HCT116 (cell line): Measurements from ENCODE around the gene ACSS1. TPM values are rescaled to one million over a fixed set of nuclear protein-coding genes. Genes with fewer than 3 reads are reported as not detected.

ENCODE experiments used
- ATAC-seq: fragments of 200-7000 bp; cut with Tn5 transposase; 2 replicates; pipeline ENCODE4 v1.9.1; 2020; ENCODE audit warnings: mild to moderate bottlenecking, moderate library complexity
- BruUV-seq: library from RNA; stranded (reverse); fragments of 400-500 nt; replicated peaks from 2 replicates; lab custom pipeline; 2021; lab: Mats Ljungman, UMichigan
- CTCF ChIA-PET: fragments of 300-600 bp; sonication (Branson Sonifier 250); formaldehyde crosslinking; loops from one replicate; lab custom pipeline; 2021; ENCODE audit warnings: antibody characterized with exemption; lab: Charles Lee
- POLR2A ChIA-PET: fragments of 300-600, 350-600 bp; sonication (Branson Sonifier 250); formaldehyde crosslinking; loops from one replicate; lab custom pipeline; 2021; ENCODE audit warnings: antibody characterized with exemption; lab: Charles Lee
- RAD21 ChIA-PET, 2 experiments: fragments of 300-600 bp; sonication (Branson Sonifier 250); formaldehyde crosslinking; loops; one replicate each; lab custom pipeline; 2023; ENCODE audit warnings: low total read pairs in 2 of 2; ENCODE audit not compliant: uncharacterized antibody in 2 of 2, unreplicated experiment in 2 of 2, low non-redundant PET in 1 of 2; lab: Charles Lee
- DNase-seq: peaks from one replicate; pipeline ENCODE4 v3.0.0-alpha.2; 2010; ENCODE audit warnings: low read depth, low spot score
- H2AFZ ChIP-seq: fragments of 200-600 bp; shearing (Covaris generic), sonication (generic); 2 replicates; pipeline ENCODE4 v1.6.1; 2017; ENCODE audit warnings: low read depth, mixed run types, mixed read lengths, antibody characterized with exemption, low read length; ENCODE audit not compliant: poor library complexity, severe bottlenecking
- H3K27ac ChIP-seq: 2 replicates; pipeline ENCODE4 v1.5.1; 2012; ENCODE audit warnings: low read depth, low read length
- H3K27me3 ChIP-seq: fragments of 200-600 bp; sonication (generic); 2 replicates; pipeline ENCODE4 v1.6.1; 2016; ENCODE audit warnings: mixed run types, low read length, mixed read lengths; ENCODE audit not compliant: insufficient read depth
- H3K36me3 ChIP-seq, 2 experiments: fragments of 200-500 bp in 1 of 2; fragments of 200-600 bp in 1 of 2; sonication (Bioruptor generic) in 1 of 2; sonication (generic) in 1 of 2; 2 replicates each; pipeline versions ENCODE4 v1.5.1 to v1.6.1; 2014 to 2016; ENCODE audit warnings: low read length in 2 of 2, inconsistent platforms in 1 of 2, mixed read lengths in 1 of 2, mixed run types in 1 of 2; ENCODE audit not compliant: insufficient read depth in 2 of 2, control insufficient read depth in 1 of 2
- H3K4me1 ChIP-seq, 2 experiments: fragments of 200-600 bp in 1 of 2; sonication (generic) in 1 of 2; 2 replicates each; pipeline versions ENCODE4 v1.5.1 to v1.6.1; 2012 to 2017; ENCODE audit warnings: low read length in 2 of 2, inconsistent platforms in 1 of 2, mild to moderate bottlenecking in 1 of 2, mixed read lengths in 1 of 2, mixed run types in 1 of 2, moderate library complexity in 1 of 2; ENCODE audit not compliant: insufficient read depth in 2 of 2, control insufficient read depth in 1 of 2
- H3K4me2 ChIP-seq: fragments of 200-600 bp; sonication (generic); 2 replicates; pipeline ENCODE4 v1.6.1; 2017; ENCODE audit warnings: mixed run types, low read length, mixed read lengths
- H3K4me3 ChIP-seq, 2 experiments: fragments of 200-600 bp in 1 of 2; sonication (generic) in 1 of 2; replicated peaks in 1 of 2; 2 replicates each; pipeline ENCODE4 v1.5.1; 2011 to 2016; ENCODE audit warnings: low read length in 2 of 2, control low read depth in 1 of 2, low read depth in 1 of 2, mild to moderate bottlenecking in 1 of 2, mixed read lengths in 1 of 2, mixed run types in 1 of 2
- H3K79me2 ChIP-seq: fragments of 200-600 bp; sonication (generic); 2 replicates; pipeline ENCODE4 v1.6.1; 2017; ENCODE audit warnings: mild to moderate bottlenecking, mixed run types, low read length, moderate library complexity, mixed read lengths; ENCODE audit not compliant: insufficient read depth
- H3K9ac ChIP-seq: fragments of 200-600 bp; sonication (generic); 2 replicates; pipeline ENCODE4 v1.6.1; 2016; ENCODE audit warnings: low read length, mixed read lengths
- H3K9me2 ChIP-seq: fragments of 200-600 bp; sonication (generic), shearing (Covaris generic); 2 replicates; pipeline ENCODE4 v1.6.1; 2017; ENCODE audit warnings: mixed run types, mild to moderate bottlenecking, moderate library complexity; ENCODE audit not compliant: insufficient read depth
- H3K9me3 ChIP-seq, 2 experiments: fragments of 200-500 bp in 1 of 2; fragments of 200-600 bp in 1 of 2; sonication (Bioruptor generic) in 1 of 2; sonication (generic) in 1 of 2; 2 replicates each; pipeline ENCODE4 v1.6.1; 2014 to 2017; ENCODE audit warnings: low read length in 2 of 2, mixed read lengths in 2 of 2, inconsistent platforms in 1 of 2, low read depth in 1 of 2, mild to moderate bottlenecking in 1 of 2, mixed run types in 1 of 2, moderate library complexity in 1 of 2; ENCODE audit not compliant: control insufficient read depth in 1 of 2, insufficient read depth in 1 of 2
- H4K20me1 ChIP-seq: fragments of 200-600 bp; sonication (generic), shearing (Covaris generic); 2 replicates; pipeline ENCODE4 v1.6.1; 2017; ENCODE audit warnings: mixed run types, mild to moderate bottlenecking, moderate library complexity; ENCODE audit not compliant: insufficient read depth
- ATF3 ChIP-seq: IDR thresholded peaks from 2 replicates; pipeline ENCODE4 v1.6.1; 2012
- CEBPB ChIP-seq: IDR thresholded peaks from 2 replicates; pipeline ENCODE4 v1.6.1; 2012; ENCODE audit warnings: low read depth
- CTCF ChIP-seq, 3 experiments: fragments of 200-600 bp in 1 of 3; sonication (generic) in 1 of 3; IDR thresholded peaks in 2 of 3; conservative IDR thresholded peaks in 1 of 3; 2 replicates each; pipeline ENCODE4 v1.5.1; 2012 to 2017; ENCODE audit warnings: low read depth in 2 of 3, low read length in 2 of 3, antibody characterized with exemption in 1 of 3, borderline replicate concordance in 1 of 3, control low read depth in 1 of 3, mild to moderate bottlenecking in 1 of 3, mixed read lengths in 1 of 3, mixed run types in 1 of 3, moderate library complexity in 1 of 3; ENCODE audit not compliant: insufficient read depth in 1 of 3
- EGR1 ChIP-seq: IDR thresholded peaks from 2 replicates; pipeline ENCODE4 v1.6.1; 2012; ENCODE audit warnings: low read depth
- ELF1 ChIP-seq: IDR thresholded peaks from 2 replicates; pipeline ENCODE4 v1.6.1; 2012; ENCODE audit warnings: low read depth, borderline replicate concordance
- EZH2 ChIP-seq: fragments of 200-600 bp; sonication (generic); IDR thresholded peaks from 2 replicates; pipeline ENCODE4 v1.6.1; 2017; ENCODE audit warnings: antibody characterized with exemption, mixed run types
- EZH2phosphoT487 ChIP-seq: fragments of 200-600 bp; IDR thresholded peaks from 2 replicates; pipeline ENCODE4 v1.6.1; 2018; ENCODE audit warnings: antibody characterized with exemption, borderline replicate concordance
- RAD21 ChIP-seq: IDR thresholded peaks from 2 replicates; pipeline ENCODE4 v1.6.1; 2012; ENCODE audit warnings: low read depth, mild to moderate bottlenecking
- REST ChIP-seq: IDR thresholded peaks from 2 replicates; pipeline ENCODE4 v1.6.1; 2012; ENCODE audit warnings: low read depth
- SIN3A ChIP-seq: IDR thresholded peaks from 2 replicates; pipeline ENCODE4 v1.6.1; 2012; ENCODE audit warnings: low read depth
- SP1 ChIP-seq: IDR thresholded peaks from 2 replicates; pipeline ENCODE4 v1.6.1; 2012; ENCODE audit warnings: low read depth
- TCF7L2 ChIP-seq: IDR thresholded peaks from 2 replicates; pipeline ENCODE4 v1.7.0; 2011; ENCODE audit warnings: borderline replicate concordance, inconsistent platforms; ENCODE audit not compliant: insufficient read depth, insufficient read length; ENCODE audit errors: extremely low read depth
- YY1 ChIP-seq: IDR thresholded peaks from 2 replicates; pipeline ENCODE4 v1.6.1; 2011; ENCODE audit warnings: low read length, low read depth, moderate library complexity, mild to moderate bottlenecking; ENCODE audit not compliant: insufficient replicate concordance; ENCODE audit errors: extremely low read depth
- ZFX ChIP-seq: fragments of 450-650 bp; IDR thresholded peaks from 2 replicates; pipeline ENCODE4 v1.6.1; 2017
- intact Hi-C: fragments of 100-400 bp; cut with micrococcal nuclease; formaldehyde crosslinking; loops from 2 replicates; pipeline ENCODE4 v1.10.0; 2022
- total RNA-seq: library from RNA; stranded (reverse); gene quantifications from one replicate; pipeline ENCODE4 v1.2.1, GENCODE V29; 2021; ENCODE audit not compliant: unreplicated experiment
- TF ChIP-seq, protein P1 (sequence below): IDR thresholded peaks from 2 replicates; pipeline ENCODE4 v1.6.1; 2011; ENCODE audit warnings: mild to moderate bottlenecking, low read length, moderate library complexity; ENCODE audit not compliant: insufficient replicate concordance; ENCODE audit errors: extremely low read depth
- TF ChIP-seq, protein P2 (sequence below): IDR thresholded peaks from 2 replicates; pipeline ENCODE4 v1.6.1; 2012

The ACSS1 gene
- total RNA-seq, 1 experiment from 2014 or later = 0.27 TPM

- no peak for DNase-seq
- BruUV-seq = no TSS peak
- no peaks in the 10 kb centered on the region for H4K20me1 ChIP-seq
- H3K79me2 ChIP-seq = peaks cover 62% of the 10 kb centered on the region
- no peak for ATAC-seq
- no peaks in the 10 kb centered on the region for H3K27me3 ChIP-seq
- intact Hi-C loops = loop anchor here (5.0 kb wide), 3 partner anchors 206 to 426 kb away; partner anchors contain the start of gene ENTPD6
- no peaks in the 10 kb centered on the region; a peak in 1 of 4 replicates for H3K36me3 ChIP-seq
- POLR2A ChIA-PET = no interaction called here
- TF ChIP-seq SIN3A (no peak), EZH2phosphoT487 (no peak), YY1 (no peak), RAD21 (no peak), CEBPB (no peak), ATF3 (no peak), TCF7L2 (no peak), CTCF (IDR thresholded peaks at IDR 0.05 in 2 of 3, conservative IDR thresholded peaks at IDR 0.05 in 1 of 3; ENCODE audit: borderline replicate concordance in 1 of 3, insufficient read depth in 1 of 3, low read depth in 2 of 3, low read length in 2 of 3) (no peak), EZH2 (no peak), ZFX (no peak), EGR1 (no peak), SP1 (no peak), REST (no peak), ELF1 (no peak)
- TF ChIP-seq, protein P1, sequence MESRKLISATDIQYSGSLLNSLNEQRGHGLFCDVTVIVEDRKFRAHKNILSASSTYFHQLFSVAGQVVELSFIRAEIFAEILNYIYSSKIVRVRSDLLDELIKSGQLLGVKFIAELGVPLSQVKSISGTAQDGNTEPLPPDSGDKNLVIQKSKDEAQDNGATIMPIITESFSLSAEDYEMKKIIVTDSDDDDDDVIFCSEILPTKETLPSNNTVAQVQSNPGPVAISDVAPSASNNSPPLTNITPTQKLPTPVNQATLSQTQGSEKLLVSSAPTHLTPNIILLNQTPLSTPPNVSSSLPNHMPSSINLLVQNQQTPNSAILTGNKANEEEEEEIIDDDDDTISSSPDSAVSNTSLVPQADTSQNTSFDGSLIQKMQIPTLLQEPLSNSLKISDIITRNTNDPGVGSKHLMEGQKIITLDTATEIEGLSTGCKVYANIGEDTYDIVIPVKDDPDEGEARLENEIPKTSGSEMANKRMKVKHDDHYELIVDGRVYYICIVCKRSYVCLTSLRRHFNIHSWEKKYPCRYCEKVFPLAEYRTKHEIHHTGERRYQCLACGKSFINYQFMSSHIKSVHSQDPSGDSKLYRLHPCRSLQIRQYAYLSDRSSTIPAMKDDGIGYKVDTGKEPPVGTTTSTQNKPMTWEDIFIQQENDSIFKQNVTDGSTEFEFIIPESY = no peak
- TF ChIP-seq, protein P2, sequence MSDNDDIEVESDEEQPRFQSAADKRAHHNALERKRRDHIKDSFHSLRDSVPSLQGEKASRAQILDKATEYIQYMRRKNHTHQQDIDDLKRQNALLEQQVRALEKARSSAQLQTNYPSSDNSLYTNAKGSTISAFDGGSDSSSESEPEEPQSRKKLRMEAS = no peak
- peak overlapping the region; percentile 94 for H3K4me2 ChIP-seq
- peak overlapping the region in 1 of 2 experiments; percentile 89; a peak in 2 of 4 replicates for H3K4me3 ChIP-seq
- H3K4me1 ChIP-seq = peaks cover 12 to 28% of the 10 kb centered on the region in 2 experiments
- H3K9me2 ChIP-seq = no peaks in the 10 kb centered on the region
- H3K27ac ChIP-seq = no peak overlapping the region
- no peaks in the 10 kb centered on the region for H3K9me3 ChIP-seq
- no peak overlapping the region for H3K9ac ChIP-seq
- H2AFZ ChIP-seq = no peak overlapping the region
- RAD21 ChIA-PET = no interaction called here
- CTCF ChIA-PET = no interaction called here
Observed at GRCh38 chr20:24990810-24991252, 67.1 kb downstream of the ACSS1 start.
